BJ (cell line): ENCODE data around the gene PSD4. TPM values are rescaled to one million over a fixed set of nuclear protein-coding genes. Genes with fewer than 3 reads are reported as not detected.

Source experiments
- CTCF ChIA-PET: fragments of 350-600 bp; formaldehyde crosslinking; extraction: SDS; loops from one replicate; lab custom pipeline; 2021; ENCODE audit warnings: antibody characterized with exemption, inconsistent platforms; lab: Yijun Ruan, JAX
- POLR2A ChIA-PET: fragments of 300-600 bp; sonication (Branson Sonifier 250); formaldehyde crosslinking; extraction: SDS; loops from one replicate; lab custom pipeline; 2021; ENCODE audit warnings: antibody characterized with exemption; lab: Charles Lee
- DNase-seq: peaks from one replicate; pipeline ENCODE4 v3.0.0-alpha.2; 2011; ENCODE audit warnings: low read depth
- H3K27me3 ChIP-seq: 2 replicates; pipeline ENCODE4 v1.6.0; 2011; ENCODE audit warnings: low read length; ENCODE audit not compliant: control insufficient read depth, insufficient read depth
- H3K36me3 ChIP-seq: 2 replicates; pipeline ENCODE4 v1.5.1; 2011; ENCODE audit warnings: low read length; ENCODE audit not compliant: control insufficient read depth, insufficient read depth
- H3K4me3 ChIP-seq: 2 replicates; pipeline ENCODE4 v1.5.1; 2011; ENCODE audit warnings: low read depth, mild to moderate bottlenecking, control low read depth, low read length
- CTCF ChIP-seq: IDR thresholded peaks from 2 replicates; pipeline ENCODE4 v1.5.1; 2011; ENCODE audit warnings: low read depth, mild to moderate bottlenecking, control low read depth, inconsistent platforms, low read length, moderate library complexity; ENCODE audit not compliant: insufficient read depth
- polyA plus RNA-seq: library from polyadenylated mRNA; depleted of rRNA; stranded (reverse); fragments of >200 nt; gene quantifications from 2 replicates; pipeline ENCODE4 v1.2.3, GENCODE V29; 2011

PSD4 gene
- polyA plus RNA-seq, 1 experiment = 1.9 TPM

- H3K4me3 ChIP-seq = no peak overlapping the region
- no peaks in the 10 kb centered on the region for H3K27me3 ChIP-seq
- DNase-seq = no peak
- ChIA-PET POLR2A (no interaction called here), CTCF (interaction anchor here (1.2 to 3.2 kb wide), 2 partner anchors 30 to 161 kb away, joined by 3 to 13 read pairs; no protein-coding TSS in a partner anchor)
- TF ChIP-seq CTCF = no peak
- no peaks in the 10 kb centered on the region; the same call in 1 of the 2 replicates for H3K36me3 ChIP-seq
Observed at GRCh38 chr2:113228991-113229716, 55.4 kb downstream of the PSD4 start.

- Histone ChIP-seq H3K27me3 (no peaks in the 10 kb centered on the region), H3K36me3 (no peaks in the 10 kb centered on the region; the same call in 1 of the 2 replicates), H3K4me3 (no peak overlapping the region)
- CTCF ChIA-PET = interaction anchor here (0.6 to 3.2 kb wide), 3 partner anchors 31 to 160 kb away, joined by 3 to 13 read pairs (median 3); no protein-coding TSS in a partner anchor
- POLR2A ChIA-PET = no interaction called here
- no peak for TF ChIP-seq CTCF
- DNase-seq = no peak
Observed at GRCh38 chr2:113229795-113230194, 56.0 kb downstream of the PSD4 start.

- no peak for DNase-seq
- ChIA-PET CTCF (interaction anchor here (0.6 to 3.2 kb wide), 4 partner anchors 10 to 86 kb away, joined by 3 to 13 read pairs (median 4); no protein-coding TSS in a partner anchor), POLR2A (no interaction called here)
- Histone ChIP-seq H3K27me3 (no peaks in the 10 kb centered on the region), H3K4me3 (no peak overlapping the region), H3K36me3 (no peaks in the 10 kb centered on the region; the same call in 1 of the 2 replicates)
- TF ChIP-seq CTCF = no peak
Observed at GRCh38 chr2:113230531-113230930, 56.8 kb downstream of the PSD4 start.

GRCh38 chr2:113231064-113231463 lies 57.3 kb downstream of the PSD4 start:
- DNase-seq = no peak
- TF ChIP-seq CTCF = no peak
- POLR2A ChIA-PET = no interaction called here

GRCh38 chr2:113232123-113232522 lies 58.4 kb downstream of the PSD4 start:
- Histone ChIP-seq H3K27me3 (no peaks in the 10 kb centered on the region), H3K4me3 (no peak overlapping the region), H3K36me3 (no peaks in the 10 kb centered on the region; the same call in 1 of the 2 replicates)
- POLR2A ChIA-PET = no interaction called here
- CTCF ChIA-PET = interaction anchor here (1.3 to 3.2 kb wide), 4 partner anchors 9 to 33 kb away, joined by 5 to 13 read pairs (median 5); no protein-coding TSS in a partner anchor
- no peak for DNase-seq
- TF ChIP-seq CTCF = no peak

More at GRCh38 chr2:113231064-113231463, 57.3 kb downstream of the PSD4 start:
- Histone ChIP-seq H3K27me3 (no peaks in the 10 kb centered on the region), H3K36me3 (no peaks in the 10 kb centered on the region; the same call in 1 of the 2 replicates), H3K4me3 (no peak overlapping the region)
- CTCF ChIA-PET = interaction anchor here (0.9 to 3.2 kb wide), 3 partner anchors 9 to 32 kb away, joined by 4 to 13 read pairs (median 5); no protein-coding TSS in a partner anchor
